NCI-H748 treated with DMSO at 0.1 percent for 48 hours (cell line): ENCODE data around the gene TEX9.
A peak's percentile ranks its signal among the peaks of the same experiment; 100 is the strongest.
"Not testable (repeated sequence)": the region's sequence is repeated elsewhere in the genome, so short reads cannot be mapped to it uniquely, and the experiment has no call there.

Experiments
- DNase-seq: peaks from one replicate; lab custom pipeline; 2025; lab: John Stamatoyannopoulos, UW

Gene TEX9

GRCh38 chr15:56365075-56365711, at the start of gene TEX9:
TSS of gene TEX9 (plus strand) at chr15:56365426. CDS start at chr15:56365451, 25 bp downstream.
- peak; percentile 64 for DNase-seq

GRCh38 chr15:56316561-56316960, 48.7 kb upstream of the TEX9 start:
- not testable (repeated sequence) for DNase-seq

- DNase-seq, result no peak
Measured at GRCh38 chr15:56320316-56320715, 44.9 kb upstream of the TEX9 start.

GRCh38 chr15:56320861-56321260, 44.4 kb upstream of the TEX9 start:
- no peak for DNase-seq

GRCh38 chr15:56322444-56322843, 42.8 kb upstream of the TEX9 start:
- no peak for DNase-seq

- DNase-seq, result no peak
Measured at GRCh38 chr15:56323435-56323834, 41.8 kb upstream of the TEX9 start.

GRCh38 chr15:56325186-56325585, 40.0 kb upstream of the TEX9 start:
- no peak for DNase-seq

- no peak for DNase-seq
Measured at GRCh38 chr15:56327721-56328502, 37.3 kb upstream of the TEX9 start.

- no peak for DNase-seq
Measured at GRCh38 chr15:56337084-56337725, 28.0 kb upstream of the TEX9 start.

- no peak for DNase-seq
Measured at GRCh38 chr15:56339594-56339993, 25.6 kb upstream of the TEX9 start.

GRCh38 chr15:56341201-56341600, 24.0 kb upstream of the TEX9 start:
- no peak for DNase-seq

GRCh38 chr15:56342653-56343052, 22.6 kb upstream of the TEX9 start:
- DNase-seq, result no peak

- DNase-seq, result no peak
Measured at GRCh38 chr15:56343879-56344278, 21.3 kb upstream of the TEX9 start.

GRCh38 chr15:56344336-56344735, 20.9 kb upstream of the TEX9 start:
- no peak for DNase-seq

- no peak for DNase-seq
Measured at GRCh38 chr15:56346414-56346813, 18.8 kb upstream of the TEX9 start.

GRCh38 chr15:56349554-56349953, 15.7 kb upstream of the TEX9 start:
- no peak for DNase-seq

GRCh38 chr15:56351353-56351752, 13.9 kb upstream of the TEX9 start:
- DNase-seq, result no peak

- no peak for DNase-seq
Measured at GRCh38 chr15:56351957-56352506, 13.2 kb upstream of the TEX9 start.

GRCh38 chr15:56353119-56353518, 12.1 kb upstream of the TEX9 start:
- DNase-seq, result no peak

GRCh38 chr15:56353740-56354139, 11.5 kb upstream of the TEX9 start:
- DNase-seq, result no peak

GRCh38 chr15:56356616-56357015, 8.6 kb upstream of the TEX9 start:
- DNase-seq, result no peak

- no peak for DNase-seq
Measured at GRCh38 chr15:56358604-56359003, 6.6 kb upstream of the TEX9 start.

GRCh38 chr15:56361987-56362386, 3.2 kb upstream of the TEX9 start:
- DNase-seq, result no peak
